D341Med (cell line): ENCODE measurements around the gene PHLDB1.
"Not testable (repeated sequence)": the region's sequence is repeated elsewhere in the genome, so short reads cannot be mapped to it uniquely, and the experiment has no call there.

Experiments used
- DNase-seq: peaks from one replicate; pipeline ENCODE4 v3.0.0; 2012; ENCODE audit warnings: low spot score

PHLDB1 gene

DNA sequence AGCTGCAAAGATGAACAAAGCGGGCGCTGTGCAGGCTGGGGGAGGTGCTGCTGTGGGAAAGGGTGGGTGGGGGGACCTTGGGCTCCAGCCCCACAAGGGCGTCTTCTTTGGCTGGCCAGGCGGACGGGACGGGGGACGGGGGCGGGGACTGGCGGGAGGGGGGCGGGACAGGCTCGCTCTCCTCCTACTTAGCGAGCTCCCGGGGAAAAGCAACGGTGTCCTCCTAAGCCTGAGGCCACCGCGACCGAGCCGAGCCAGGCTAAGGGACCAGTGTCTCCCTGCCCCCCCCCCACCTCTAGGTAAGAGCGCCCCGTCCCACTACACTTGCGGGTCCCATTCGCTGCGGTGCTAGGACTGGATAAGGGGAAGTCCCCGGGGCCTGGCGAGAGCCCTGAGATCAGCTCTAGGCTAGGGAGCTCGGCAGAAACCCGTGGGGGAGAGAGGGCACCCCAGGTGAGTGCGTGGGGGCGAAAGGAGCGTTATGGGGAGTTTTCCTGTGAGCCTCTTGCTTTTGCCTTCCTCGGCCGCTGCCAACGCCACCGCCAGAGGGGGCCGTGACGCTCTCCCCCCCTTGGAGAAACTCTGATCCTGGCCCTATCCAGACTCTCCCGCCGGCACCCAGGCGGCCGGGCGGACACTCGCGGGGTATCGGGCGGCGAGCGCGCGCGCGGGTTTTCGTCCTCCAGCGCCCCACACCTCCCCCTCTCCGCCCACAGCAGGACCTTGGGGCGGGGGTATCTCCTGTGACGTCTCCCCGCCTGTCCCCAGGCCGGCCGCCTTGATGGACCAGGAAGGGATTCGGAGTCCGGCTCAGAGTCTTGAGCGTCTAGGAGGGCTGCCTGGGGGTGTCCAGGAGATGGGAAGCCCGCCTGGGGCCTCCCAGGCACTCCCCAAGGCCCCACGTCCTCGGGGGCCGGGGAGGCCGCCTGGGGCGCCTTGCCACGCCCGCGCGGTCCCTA is at the start of gene PHLDB1:
Gene PHLDB1 (plus strand): TSS at position 215 of the 959 bp plus-strand sequence. CDS start 6,222 bp downstream, outside the sequence.
- DNase-seq, result peak; percentile 82

DNA sequence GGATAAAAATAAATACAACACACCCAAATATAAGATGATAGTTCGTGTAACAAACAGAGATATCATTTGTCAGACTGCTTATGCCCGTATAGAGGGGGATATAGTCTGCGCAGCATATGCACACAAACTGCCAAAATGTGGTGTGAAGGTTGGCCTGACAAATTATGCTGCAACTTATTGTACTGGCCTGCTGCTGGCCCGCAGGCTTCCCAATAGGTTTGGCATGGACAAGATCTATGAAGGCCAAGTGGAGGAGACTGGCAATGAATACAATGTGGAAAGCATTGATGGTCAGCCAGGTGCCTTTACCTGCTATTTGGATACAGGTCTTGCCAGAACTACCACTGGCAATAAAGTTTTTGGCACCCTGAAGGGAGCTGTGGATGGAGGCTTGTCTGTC is 46.6 kb upstream of the PHLDB1 start:
- DNase-seq, result no peak

DNA sequence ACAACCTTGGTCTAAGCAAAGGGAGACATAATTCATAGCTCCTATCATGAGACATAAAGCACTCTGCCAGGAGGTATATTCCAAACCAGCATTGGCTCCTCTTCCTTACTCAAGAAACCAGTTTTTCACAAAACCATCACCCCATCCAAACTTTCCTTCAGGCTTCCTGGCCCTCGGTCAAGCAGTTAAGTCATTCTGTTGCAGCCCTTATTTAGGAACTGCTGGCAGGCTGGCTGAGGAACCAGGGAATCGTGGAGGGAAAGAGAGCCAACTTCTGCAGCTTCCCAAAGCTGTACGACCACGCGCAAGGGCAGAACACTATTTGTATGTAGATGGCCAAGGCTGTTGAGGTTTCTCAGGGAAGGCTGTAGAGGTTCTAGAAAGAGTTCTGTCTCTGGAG is 42.4 kb upstream of the PHLDB1 start:
- DNase-seq, result no peak

DNA sequence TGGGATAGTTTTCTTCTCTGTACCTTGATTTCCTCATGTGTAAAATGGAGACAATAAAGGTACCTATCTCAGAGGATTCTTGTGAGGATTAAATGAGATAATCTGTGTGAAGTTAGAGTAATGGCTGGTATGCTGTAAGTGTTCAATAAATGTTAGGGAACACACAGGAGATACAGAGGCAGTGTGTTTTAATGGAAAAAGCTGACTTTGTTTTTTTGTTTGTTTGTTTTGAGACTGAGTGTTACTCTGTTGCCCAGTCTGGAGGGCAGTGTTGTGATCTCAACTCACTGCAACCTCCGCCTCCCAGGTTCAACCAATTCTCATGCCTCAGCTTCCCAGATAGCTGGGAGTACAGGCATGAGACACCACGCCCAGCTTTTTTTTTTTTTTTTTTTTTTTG is 37.7 kb upstream of the PHLDB1 start:
- DNase-seq, result no peak

DNA sequence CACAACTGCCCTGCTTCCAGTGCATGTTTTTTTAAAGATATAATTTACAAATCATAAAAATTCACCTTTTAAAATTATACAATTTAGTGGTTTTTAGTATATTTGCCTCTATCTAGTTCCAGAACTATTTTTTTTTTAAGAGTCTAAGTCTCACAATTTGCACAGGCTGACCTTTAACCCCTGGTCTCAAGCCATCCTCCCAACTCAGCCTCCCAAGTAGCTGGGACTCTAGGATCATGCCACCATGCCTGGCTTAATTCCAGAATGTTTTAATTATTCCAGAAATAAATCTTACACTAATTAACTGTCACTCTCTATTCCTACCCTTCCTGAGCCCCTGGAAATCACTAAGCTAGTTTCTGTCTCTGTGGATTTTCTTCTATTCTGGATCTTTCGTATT is 36.6 kb upstream of the PHLDB1 start:
- DNase-seq, result no peak

DNA sequence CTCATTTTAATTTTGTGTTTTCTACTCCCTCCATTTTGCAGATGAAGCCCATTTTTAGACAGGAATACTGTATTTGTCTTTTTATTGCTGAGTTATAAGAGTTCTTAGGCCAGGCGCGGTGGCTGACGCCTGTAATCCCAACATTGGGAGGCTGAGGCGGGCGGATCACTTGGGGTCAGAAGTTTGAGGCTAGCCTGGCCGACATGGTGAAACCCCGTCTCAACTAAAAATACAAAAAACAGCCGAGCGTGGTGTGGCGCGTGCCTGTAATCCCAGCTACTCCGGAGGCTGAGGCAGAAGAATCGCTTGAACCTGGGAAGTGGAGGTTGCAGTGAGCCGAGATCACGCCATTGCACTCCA is 35.7 kb upstream of the PHLDB1 start:
- not testable (repeated sequence) for DNase-seq

DNA sequence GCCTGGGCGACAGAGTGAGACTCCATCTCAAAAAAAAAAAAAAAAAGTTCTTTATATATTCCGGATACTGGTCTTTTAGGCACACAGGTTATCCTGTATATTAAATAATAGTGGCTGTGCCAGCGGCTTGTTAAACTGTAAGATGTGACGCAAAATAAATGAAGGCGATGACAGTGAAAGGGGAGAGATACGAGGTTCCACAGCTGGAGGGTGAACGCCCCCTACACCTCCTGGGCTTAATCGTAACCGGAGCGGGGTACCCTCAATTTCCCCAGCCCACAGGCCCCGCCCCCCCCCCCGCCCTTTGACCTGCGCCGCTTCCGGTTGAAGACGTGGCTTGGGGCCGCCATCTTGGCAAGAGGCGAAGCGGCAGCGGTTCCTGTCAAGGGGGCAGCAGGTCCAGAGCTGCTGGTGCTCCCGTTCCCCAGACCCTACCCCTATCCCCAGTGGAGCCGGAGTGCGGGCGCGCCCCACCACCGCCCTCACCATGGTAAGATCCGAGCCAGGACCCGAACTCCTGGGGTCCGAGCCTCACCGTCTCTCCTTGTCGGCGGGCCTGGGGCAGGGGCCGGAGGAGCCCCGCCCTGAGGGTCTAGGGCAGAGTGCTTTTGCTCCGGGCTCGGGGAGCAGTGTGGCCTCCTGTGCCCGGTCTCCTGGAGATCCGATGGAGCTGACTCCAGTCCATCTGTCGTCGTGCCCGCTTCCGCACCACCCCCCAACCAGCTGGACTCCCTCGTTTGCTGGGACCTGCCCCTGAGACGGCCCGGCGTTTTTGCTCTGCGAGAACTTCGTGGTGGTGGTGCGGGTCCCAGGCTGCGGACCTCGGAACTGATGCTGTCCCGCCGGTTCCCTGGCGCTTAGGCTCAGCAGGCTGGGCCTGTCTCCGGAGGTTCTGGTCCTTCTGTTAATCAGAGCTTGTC is 35.1 kb upstream of the PHLDB1 start, which contains the start of gene ARCN1:
Gene ARCN1 (plus strand): TSS at position 349 of the 920 bp plus-strand sequence. CDS start 139 bp downstream, at position 488.
- peak; percentile 89 for DNase-seq

DNA sequence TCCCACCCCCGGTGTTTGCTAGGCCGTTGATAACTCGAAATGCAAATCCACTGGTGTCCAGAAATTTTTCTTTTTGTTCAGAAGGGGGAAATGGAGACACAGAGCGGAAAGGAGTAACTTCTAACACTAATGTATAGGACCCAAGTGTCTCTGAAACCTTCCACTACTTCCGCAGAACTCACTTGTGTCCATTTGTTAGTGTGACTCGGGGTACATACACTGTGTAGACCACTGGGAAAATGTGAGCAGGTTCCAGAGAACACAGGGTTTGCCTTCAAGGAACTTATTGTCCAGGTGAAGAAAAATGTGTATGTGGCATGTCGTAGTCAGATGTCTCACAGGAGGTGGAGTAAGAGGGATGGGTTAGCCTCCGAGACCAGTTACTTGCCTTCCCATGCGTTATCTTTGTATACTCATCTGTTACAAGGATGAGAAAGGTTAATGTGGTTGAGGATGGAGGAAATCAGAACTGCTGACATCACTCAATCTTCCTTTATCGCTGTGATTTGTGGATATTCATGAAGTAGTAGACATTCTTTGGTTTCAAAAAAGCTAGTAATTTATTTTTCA is 34.3 kb upstream of the PHLDB1 start:
- peak; percentile 24 for DNase-seq

DNA sequence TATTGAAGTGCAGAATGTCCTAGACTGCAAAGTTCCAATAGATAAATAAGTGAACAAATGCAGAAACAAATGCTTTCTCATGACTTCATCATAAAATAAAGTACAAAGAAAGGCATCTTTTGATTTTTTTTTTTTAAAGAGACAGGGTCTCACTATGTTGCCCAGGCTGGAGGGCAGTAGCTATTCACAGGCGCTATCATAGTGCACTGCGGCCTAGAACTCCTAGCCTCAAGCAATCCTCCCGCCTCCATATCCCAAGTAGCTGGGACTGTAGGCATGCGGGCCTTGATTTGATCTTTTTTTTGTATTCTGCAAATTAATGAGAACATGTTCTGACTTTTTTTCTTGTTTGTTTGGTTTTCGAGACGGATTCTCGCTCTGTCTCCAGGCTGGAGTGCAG is 32.8 kb upstream of the PHLDB1 start:
- no peak for DNase-seq

DNA sequence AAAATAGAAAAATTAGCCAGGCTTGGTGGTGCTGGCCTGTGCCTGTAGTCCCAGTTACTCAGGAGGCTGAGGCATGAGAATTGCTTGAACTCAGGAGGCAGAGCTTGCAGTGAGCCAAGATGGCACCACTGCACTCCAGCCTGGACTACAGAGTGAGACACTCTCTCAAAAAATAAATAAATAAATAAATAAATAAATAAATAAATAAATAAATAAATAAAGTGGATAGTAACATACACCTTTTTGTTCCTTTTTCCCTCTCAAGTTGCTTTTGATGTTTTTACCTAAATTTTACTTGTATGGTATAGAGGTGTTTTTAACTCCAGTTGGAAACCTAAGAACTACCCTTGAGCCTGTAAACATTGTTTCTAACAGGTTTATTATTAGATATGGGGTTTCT is 29.4 kb upstream of the PHLDB1 start:
- not testable (repeated sequence) for DNase-seq

DNA sequence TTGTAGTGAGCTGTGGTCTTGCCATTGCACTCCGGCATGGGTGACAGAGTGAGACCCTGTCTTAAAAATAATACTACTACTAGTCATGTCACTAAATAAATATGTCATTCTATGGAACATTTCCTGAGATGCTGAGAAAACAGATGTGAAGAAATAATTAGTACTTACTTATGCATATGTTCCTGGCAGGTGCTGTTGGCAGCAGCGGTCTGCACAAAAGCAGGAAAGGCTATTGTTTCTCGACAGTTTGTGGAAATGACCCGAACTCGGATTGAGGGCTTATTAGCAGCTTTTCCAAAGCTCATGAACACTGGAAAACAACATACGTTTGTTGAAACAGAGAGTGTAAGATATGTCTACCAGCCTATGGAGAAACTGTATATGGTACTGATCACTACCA is 26.4 kb upstream of the PHLDB1 start:
- no peak for DNase-seq

DNA sequence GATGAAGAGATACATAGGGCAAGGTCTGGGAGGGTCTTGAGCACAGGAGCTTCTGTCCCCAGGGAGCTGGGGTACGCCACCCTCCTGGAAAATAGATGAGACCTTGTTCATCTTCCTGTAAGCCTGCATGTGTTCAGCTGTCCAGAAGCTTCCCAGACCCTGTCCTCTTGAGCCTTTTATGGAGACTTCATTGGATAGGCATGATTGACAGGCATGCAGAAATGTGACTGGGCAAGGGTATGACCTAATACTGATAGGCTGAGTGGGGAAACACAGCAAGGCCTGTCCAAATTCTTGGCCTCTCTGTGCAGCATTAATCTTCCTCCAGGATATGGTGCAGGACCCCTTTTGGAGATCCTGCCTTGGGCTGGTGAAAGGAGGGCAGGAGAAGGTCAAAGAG is 19.5 kb upstream of the PHLDB1 start:
- DNase-seq, result no peak

DNA sequence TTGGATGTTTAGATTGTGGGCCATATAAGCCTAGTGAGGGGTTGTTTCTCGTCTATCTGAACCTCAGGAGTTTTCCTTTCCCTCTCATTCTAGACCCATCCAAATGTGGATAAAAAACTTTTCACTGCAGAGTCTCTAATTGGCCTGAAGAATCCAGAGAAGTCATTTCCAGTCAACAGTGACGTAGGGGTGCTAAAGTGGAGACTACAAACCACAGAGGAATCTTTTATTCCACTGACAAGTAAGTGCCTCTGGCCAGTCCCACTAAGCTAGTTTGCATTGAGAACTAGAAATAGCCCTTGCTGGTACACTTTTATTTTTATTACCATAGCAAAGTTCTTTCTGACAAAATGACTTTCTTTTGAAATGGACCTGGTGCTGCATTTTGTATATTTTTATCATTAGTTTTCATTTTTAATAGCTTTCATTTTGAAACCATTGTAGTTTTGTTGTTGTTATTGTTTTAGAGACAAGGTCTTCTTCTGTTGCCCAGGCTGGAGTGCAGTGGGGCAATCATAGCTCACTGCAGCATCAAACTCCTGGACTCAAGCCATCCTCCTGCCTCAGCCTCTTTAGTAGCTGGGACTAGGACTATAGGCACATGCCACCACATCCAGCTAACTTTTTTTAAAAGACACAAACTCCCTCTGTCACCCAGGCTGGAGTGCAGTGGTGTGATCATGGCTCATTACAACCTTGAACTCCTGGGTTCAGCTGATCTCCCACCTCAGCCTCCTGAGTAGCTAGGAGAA is 14.6 kb upstream of the PHLDB1 start:
- DNase-seq, result no peak

DNA sequence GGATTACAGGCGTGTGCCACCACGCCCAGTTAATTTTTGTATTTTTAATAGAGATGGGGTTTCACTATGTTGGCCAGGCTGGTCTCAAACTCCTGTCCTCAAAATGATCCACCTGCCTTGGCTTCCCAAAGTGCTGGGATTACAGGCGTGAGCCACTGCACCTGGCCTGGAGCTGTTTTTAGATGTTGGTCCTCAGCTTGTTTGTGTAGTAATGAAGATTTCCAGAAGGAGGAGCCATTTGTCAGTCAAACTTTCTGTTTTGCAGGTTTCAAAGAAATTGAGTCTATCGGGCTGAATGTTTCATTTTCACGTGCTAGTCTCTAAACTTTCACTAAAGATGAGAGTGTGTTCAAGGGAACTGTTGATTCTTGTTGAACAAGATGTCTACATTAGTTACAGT is 12.4 kb upstream of the PHLDB1 start:
- DNase-seq, result not testable (repeated sequence)

DNA sequence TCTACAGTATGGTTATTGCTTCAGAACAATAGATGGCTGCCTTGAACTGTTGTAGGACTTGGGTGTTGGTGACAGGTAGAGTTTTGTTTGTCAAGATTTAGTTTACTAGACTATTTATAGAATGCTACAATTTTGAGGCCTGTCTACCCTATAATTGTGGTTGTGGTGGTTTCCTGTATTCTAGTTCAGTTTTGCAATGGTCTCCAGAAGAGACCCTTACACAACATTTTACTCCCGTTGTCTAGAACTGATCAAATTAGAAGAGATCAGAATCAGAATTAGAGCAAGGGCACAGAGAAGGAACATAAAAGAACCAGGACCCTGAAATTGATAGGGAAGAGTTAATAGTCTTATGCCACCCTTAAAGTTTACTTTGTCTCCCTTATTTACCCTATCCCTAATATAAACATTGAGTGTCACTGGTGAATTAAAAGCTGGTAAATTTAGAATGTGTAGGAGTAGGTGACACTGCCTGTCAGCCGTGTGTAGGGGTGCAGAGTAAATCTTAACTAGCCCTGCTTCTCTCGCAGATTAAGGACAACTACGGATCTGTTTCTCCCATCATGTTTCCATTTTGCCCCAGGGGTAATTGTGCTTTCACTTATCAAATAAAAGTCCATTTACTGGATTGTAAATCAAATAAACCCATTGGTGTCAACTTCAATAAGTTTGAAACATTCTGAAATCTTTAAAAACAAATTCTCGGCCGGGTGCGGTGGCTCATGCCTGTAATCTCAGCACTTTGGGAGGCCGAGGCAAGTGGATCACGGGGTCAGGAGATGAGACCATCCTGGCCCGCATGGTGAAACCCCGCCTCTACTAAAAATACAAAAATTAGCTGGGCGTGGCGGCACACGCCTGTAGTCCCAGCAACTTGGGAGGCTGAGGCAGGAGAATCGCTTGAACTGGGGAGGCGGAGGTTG is 10.9 kb upstream of the PHLDB1 start:
- no peak for DNase-seq

DNA sequence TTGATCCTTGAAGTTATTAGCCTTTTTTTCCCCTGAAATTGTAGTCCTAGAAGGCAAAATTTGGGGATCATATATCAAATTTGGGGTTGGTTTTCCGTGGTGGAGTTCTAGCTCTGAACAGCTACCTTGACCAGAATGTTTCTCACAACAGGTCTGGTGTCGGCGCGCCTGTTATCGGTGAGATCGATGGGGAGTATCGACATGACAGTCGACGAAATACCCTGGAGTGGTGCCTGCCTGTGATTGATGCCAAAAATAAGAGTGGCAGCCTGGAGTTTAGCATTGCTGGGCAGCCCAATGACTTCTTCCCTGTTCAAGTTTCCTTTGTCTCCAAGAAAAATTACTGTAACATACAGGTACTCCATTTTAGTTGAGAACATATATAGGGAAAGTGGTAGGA is 9.9 kb upstream of the PHLDB1 start:
- no peak for DNase-seq

DNA sequence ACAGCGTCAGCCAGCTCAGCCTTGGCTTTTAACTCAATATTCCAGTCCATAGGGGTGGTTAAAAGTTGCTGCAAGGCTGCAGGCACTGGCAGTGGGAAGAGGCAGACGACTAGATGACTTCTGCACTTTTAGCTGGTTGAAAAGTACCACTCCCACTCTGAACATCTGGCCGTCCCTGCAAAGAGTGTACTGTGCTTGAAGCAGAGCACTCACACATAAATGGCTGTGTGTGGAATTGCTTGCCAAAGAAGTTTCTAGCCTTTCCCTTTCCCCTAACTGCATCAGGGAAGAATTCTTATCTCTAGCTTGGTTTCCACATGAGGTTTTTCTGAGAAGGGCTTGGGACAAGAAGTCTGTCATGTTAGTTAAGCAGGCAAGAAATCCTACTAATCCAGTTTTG is 5.1 kb upstream of the PHLDB1 start:
- DNase-seq, result no peak

DNA sequence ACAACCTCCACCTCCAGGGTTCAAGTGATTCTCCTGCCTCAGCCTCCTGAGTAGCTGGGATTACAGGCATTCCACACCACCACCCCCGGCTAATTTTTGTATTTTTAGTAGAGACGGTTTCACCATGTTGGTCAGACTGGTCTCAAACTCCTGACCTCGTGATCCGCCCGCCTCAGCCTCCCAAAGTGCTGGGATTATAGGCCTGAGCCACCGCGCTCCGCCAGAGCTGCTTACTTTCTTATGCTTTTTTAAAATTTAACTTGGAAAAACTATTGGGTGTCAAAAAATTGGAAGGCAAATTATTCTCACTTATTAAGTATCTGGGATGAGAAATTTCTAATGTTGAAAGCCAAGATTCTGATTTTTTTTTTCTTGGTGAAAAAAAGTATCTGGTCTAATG is 3.7 kb upstream of the PHLDB1 start:
- not testable (repeated sequence) for DNase-seq

DNA sequence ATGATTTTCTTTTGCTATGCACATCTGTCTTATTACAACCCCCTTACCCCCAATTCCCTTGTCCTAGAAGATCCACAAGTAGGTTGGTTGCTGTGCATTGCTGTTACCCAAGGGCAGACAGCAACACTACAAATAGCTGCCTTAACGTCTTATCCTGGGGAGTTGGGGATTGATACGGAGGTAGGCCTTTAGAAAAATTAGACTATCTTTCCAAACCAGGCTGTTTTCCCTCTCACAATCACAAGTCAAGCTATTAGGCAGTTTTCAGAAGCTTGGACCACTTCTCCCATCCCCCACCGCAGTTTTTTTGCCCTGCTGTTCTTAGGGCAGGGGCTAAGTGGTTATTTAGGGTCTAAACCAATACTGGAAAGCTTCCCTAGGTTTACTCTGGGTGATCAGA is 2.8 kb upstream of the PHLDB1 start:
- DNase-seq, result no peak

DNA sequence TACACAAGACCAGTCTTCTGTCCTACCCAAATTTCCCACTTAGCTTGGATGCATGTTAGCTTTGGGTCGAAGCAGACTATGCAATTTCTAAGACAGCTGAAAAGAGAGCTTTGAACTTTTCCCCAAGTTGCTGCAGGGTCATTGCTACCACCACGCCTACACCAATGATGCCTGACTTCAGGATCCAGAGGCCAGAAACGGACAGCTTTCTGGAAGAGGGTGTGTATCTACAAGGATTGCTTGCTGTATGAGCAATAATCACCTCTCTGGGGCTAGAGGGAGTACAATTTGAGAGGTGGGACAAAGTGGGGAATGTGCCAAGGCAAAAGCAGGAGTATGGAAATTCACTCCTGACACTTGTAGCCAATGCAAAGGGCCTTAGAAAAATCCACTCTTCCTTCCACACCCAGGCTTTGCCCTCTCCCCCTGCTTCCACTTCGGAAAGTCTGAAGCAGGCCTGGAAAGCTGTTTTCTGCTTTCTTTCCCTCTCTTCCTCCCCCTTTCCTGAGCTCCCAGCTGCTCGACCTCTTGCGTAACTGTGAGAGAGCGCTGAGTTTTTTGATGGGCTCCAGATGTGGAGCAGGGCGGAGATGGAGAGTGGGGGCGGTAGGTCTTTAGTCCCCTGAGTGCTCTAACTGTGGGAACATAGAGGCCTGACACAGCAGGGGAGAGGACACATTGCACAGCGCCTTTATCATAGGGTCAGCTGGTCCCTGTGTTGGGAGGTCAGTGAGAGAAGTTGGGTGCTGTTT is 2.1 kb upstream of the PHLDB1 start:
- no peak for DNase-seq
